ENCODE measurements around the gene TCIRG1.

TCIRG1 gene

GRCh38 chr11:68061508-68061907, 22.7 kb downstream of the TCIRG1 start:
- no peak for ATAC-seq

GRCh38 chr11:68064926-68065325, 26.1 kb downstream of the TCIRG1 start:
- no peak for ATAC-seq
- no peak for TF ChIP-seq RARB (CRISPR knock-in tag; IDR thresholded peaks at IDR 0.05)
- TF ChIP-seq POU6F1 (CRISPR knock-in tag; IDR thresholded peaks at IDR 0.05; ENCODE audit: borderline replicate concordance, low read depth), result no peak
- TF ChIP-seq SNAI2 (CRISPR knock-in tag; IDR thresholded peaks at IDR 0.05), result no peak
- no peak for TF ChIP-seq ZNF565 (CRISPR knock-in tag; conservative IDR thresholded peaks at IDR 0.05; ENCODE audit: low read depth)
- TF ChIP-seq OSR1 (CRISPR knock-in tag; IDR thresholded peaks at IDR 0.05), result no peak
- no peak for TF ChIP-seq TSHZ2 (CRISPR knock-in tag; IDR thresholded peaks at IDR 0.05)
- no peak for TF ChIP-seq ZNF8 (CRISPR knock-in tag; IDR thresholded peaks at IDR 0.05)
- no peak for TF ChIP-seq ZFP3 (CRISPR knock-in tag; IDR thresholded peaks at IDR 0.05)
- TF ChIP-seq TOX (CRISPR knock-in tag; IDR thresholded peaks at IDR 0.05; ENCODE audit: borderline replicate concordance), result no peak
- TF ChIP-seq PATZ1 (CRISPR knock-in tag; IDR thresholded peaks at IDR 0.05; ENCODE audit: borderline replicate concordance), result no peak

More at GRCh38 chr11:68061508-68061907, 22.7 kb downstream of the TCIRG1 start:
- TF ChIP-seq ISL1 (CRISPR knock-in tag; IDR thresholded peaks at IDR 0.05) (no peak), ZNF70 (CRISPR knock-in tag; IDR thresholded peaks at IDR 0.05) (no peak), TOX (CRISPR knock-in tag; IDR thresholded peaks at IDR 0.05; ENCODE audit: borderline replicate concordance) (no peak), CREB5 (CRISPR knock-in tag; IDR thresholded peaks at IDR 0.05; ENCODE audit: low read depth) (no peak), CSRNP3 (CRISPR knock-in tag; IDR thresholded peaks at IDR 0.05) (no peak), PATZ1 (CRISPR knock-in tag; IDR thresholded peaks at IDR 0.05; ENCODE audit: borderline replicate concordance) (no peak), OSR1 (CRISPR knock-in tag; IDR thresholded peaks at IDR 0.05) (no peak), RARB (CRISPR knock-in tag; IDR thresholded peaks at IDR 0.05) (no peak)

GRCh38 chr11:68065841-68066240, 27.0 kb downstream of the TCIRG1 start:
- ATAC-seq, result no peak
- TF ChIP-seq ARNTL (CRISPR knock-in tag; IDR thresholded peaks at IDR 0.05; ENCODE audit: borderline replicate concordance, low read depth) (no peak), TSHZ2 (CRISPR knock-in tag; IDR thresholded peaks at IDR 0.05) (no peak), ZFP30 (CRISPR knock-in tag; IDR thresholded peaks at IDR 0.05) (no peak), ZC3H10 (CRISPR knock-in tag; IDR thresholded peaks at IDR 0.05) (no peak), RARB (CRISPR knock-in tag; IDR thresholded peaks at IDR 0.05) (no peak), BACH2 (CRISPR knock-in tag; IDR thresholded peaks at IDR 0.05; ENCODE audit: borderline replicate concordance) (no peak), GLIS3 (CRISPR knock-in tag; IDR thresholded peaks at IDR 0.05) (no peak), PPARA (CRISPR knock-in tag; IDR thresholded peaks at IDR 0.05; ENCODE audit: borderline replicate concordance) (no peak), ZNF70 (CRISPR knock-in tag; IDR thresholded peaks at IDR 0.05) (no peak), ZNF565 (CRISPR knock-in tag; conservative IDR thresholded peaks at IDR 0.05; ENCODE audit: low read depth) (no peak), TCF4 (CRISPR knock-in tag; IDR thresholded peaks at IDR 0.05; ENCODE audit: borderline replicate concordance) (no peak), CREB5 (CRISPR knock-in tag; IDR thresholded peaks at IDR 0.05; ENCODE audit: low read depth) (no peak), SNAI2 (CRISPR knock-in tag; IDR thresholded peaks at IDR 0.05) (no peak)

Measured in SK-N-SH treated with all-trans-retinoic acid at 6 μM for 48 hours (cell line).